GM21447 (cell line): Measurements from ENCODE around the gene TOM1L1.

Experiments
- ATAC-seq: cut with Tn5 transposase; IDR thresholded peaks from one replicate; pipeline ENCODE4 v1.9.1; 2021; ENCODE audit not compliant: unreplicated experiment

The TOM1L1 gene

GRCh38 chr17:54898576-54898975 lies 2.1 kb upstream of the TOM1L1 start:
- no peak for ATAC-seq

DNA sequence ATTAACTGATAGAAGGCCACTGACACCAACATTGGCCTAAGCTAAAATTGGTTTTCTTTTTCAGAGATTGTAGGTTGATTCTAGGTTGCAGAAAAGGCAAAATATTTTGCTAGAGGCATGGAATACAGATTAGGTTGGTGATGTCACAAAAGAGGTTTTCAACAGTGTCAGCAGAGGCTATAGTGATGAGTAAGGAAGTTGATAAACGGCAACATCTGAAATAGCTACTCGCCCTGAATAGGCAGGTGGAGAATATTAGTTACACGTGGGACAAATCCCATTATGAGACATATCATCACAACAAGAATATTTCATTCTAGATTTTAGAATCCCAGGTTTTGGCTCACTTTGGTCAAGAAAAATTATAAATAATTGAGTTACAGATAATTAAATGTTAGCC lies 1.5 kb upstream of the TOM1L1 start:
- ATAC-seq, result no peak

DNA sequence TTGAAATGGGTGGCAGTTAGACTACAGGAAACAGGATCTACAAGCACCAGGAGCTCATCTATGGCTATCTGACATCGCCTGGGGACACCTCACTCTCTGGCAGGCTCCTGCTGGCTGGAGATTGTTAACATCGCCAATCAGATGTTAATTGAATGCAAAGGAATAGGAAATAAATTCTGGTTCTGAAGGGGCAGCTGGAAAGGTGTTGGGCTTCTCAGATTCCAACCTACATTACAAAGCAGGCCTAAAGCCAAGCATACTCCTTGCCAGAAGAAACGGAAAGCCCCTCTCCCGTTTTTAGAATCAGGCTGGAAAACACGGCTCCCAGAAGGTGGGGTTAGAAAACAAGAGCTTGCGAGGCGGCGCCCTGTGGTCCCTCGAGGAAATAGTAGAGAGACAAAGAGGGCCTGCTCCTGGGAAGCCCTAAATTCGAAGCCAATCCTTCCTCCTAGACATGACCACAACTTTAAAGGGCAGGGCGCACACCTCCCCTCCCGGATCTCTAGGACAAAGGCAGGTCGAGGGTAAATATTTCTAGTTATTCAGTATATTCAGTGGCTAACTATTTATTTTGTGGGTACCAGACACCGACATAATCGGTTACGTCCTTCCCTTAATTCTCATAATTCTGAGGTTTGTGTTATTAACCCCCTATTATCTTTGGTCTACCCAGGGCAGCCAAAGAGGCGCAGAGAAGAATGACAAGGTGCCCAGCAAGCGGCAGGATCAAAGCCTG lies 763 bp upstream of the TOM1L1 start:
- ATAC-seq, result no peak

DNA sequence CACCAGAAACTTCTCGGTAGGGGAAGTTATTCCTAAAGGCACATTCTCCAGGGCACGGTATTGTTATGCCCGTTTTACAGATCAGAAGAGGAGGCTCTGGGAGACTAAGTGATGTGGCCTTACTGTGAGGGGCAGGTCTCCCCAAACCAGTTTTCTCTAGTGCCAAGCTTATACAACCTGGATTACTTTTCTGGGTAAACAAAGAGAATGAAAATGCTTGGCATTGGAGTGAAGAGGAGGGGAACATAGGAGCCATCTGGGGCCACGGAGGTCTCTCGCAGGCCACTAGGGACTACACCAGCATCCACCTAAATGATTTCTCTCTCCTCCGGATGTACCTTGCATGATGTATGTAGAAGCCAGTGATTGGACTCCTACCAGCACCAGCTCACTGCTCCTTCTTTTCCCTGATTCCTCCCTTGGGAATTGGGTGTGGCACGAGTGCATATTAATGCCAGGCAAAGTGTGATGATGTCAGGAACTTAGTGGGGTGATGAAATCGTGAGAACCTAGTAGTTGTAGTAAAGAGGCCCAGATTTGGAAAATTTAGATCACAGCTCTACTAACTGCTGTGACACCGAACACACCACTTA lies 674 bp downstream of the TOM1L1 start:
- no peak for ATAC-seq

- ATAC-seq, result no peak
Measured at GRCh38 chr17:54902017-54902416, 1.4 kb downstream of the TOM1L1 start.

DNA sequence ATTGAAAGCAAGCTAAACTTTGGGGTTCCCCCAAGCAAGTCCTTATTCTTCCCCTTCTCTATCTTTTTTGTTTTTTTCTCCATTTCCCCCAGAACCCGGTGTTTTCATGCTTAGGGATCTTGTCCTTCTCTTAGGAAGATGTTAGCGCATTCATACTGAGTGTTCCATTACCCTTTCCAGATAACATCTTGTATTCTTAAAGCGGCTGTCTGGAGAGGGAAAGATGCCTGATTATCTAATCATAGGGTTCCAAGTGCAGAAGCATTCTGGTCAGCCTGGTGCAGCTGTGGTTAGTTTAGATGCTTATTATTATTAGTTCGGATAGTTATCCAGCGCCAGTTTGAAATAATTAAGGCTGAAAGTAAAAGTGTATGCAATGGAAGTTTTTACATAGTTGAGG lies 2.0 kb downstream of the TOM1L1 start:
- no peak for ATAC-seq

GRCh38 chr17:54903375-54903774 lies 2.7 kb downstream of the TOM1L1 start:
- ATAC-seq, result no peak

DNA sequence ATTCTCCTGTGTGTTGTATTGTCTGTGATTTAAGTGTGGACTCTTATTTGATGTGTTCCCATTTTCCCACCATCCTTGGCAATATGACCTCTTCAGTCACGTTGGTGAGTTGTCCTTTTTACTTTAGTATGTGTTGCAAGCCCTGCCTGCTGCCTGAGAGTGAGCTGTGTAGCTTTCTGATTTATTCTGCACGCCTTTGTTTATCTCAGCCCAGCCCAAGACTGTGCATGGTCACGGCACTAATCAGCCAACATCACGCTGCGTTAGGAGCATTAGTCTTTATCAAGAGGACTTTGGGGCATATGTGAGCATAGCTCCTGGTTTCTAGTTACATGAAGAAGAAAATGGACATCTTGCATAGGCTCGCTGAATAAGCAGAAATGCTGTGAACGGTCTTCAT lies 6.0 kb downstream of the TOM1L1 start:
- no peak for ATAC-seq

GRCh38 chr17:54907376-54907775 lies 6.7 kb downstream of the TOM1L1 start:
- ATAC-seq, result no peak

- ATAC-seq, result no peak
Measured at GRCh38 chr17:54909766-54910165, 9.1 kb downstream of the TOM1L1 start.

GRCh38 chr17:54916721-54917120 lies 16.1 kb downstream of the TOM1L1 start:
- no peak for ATAC-seq

- no peak for ATAC-seq
Measured at GRCh38 chr17:54919425-54919824, 18.8 kb downstream of the TOM1L1 start.

DNA sequence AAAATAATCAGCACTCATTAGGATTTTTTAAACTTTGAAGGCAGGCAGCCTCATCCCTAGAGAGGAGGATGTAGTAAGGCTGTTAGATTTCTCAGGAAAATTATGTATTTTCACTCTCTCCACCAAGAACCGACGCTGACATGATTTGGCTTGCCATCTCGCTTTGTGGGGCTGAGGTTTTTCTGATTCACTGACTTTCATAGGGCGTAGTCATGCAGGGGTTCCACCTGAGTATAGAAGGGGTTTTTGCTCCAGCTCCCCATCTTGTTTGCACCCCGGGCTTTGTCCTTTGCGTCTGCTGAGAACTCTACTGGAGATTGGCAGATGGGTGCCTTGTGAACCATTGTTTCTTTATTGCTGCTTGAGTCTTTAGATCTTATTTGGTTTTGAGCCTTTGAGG lies 20.2 kb downstream of the TOM1L1 start:
- ATAC-seq, result no peak

DNA sequence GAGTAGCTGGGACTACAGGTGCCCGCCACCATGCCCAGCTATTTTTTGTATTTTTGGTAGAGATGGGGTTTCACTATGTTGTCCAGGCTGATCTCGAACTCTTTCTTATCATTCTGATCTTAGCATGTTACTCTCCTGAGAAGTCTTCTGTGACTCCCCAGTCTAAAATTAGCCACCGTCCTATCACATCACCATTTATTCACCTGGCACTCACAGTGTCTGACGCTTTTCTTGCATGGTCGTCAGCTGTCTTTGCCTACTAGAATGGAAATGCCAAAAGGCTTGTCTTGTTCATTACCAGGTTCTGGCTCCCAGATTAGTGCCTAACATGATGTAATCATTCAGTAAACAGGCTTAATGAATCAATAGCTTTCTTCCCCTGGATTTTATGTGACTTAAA lies 23.8 kb downstream of the TOM1L1 start:
- ATAC-seq, result no peak

DNA sequence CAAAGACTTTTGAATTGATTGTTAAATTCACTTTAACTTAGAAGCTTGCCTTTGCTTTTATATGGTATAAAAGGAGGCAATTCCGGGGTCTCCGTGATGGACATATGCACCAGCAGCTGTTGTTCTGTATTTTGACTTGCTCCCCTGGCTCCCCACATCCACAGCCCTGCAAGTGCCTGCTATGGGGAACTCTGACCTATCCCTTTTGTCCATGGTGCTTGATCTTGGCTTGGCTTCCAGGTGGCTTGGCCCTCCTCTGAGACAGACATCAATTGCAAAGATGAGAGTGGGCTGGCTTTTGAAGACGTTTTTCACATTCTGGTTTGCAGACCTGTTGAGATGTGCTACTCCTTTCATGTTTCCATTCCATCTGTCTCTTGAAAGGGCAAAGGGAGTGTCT lies 26.9 kb downstream of the TOM1L1 start:
- no peak for ATAC-seq

- no peak for ATAC-seq
Measured at GRCh38 chr17:54932711-54933110, 32.1 kb downstream of the TOM1L1 start.

DNA sequence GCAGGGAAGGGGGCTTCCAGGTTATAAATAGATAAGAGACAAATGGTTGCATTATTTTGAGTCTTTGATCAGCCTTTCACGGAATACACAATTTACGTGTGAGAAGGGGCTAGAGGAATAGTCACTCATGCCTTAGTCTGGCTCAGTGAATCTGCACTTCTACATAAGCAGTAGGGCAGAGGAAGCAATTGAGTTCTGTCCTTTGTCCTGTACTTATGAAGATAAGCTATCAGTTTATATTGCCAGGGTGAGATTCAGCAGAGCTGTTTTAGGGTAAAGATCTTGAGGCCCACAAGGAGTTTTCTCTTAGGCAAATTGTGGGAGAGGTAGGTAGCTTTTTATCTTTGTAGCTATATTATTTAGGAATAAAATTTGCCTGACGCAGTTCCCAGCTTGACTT lies 33.3 kb downstream of the TOM1L1 start:
- ATAC-seq, result no peak

- ATAC-seq, result no peak
Measured at GRCh38 chr17:54935471-54935870, 34.8 kb downstream of the TOM1L1 start.

- ATAC-seq, result no peak
Measured at GRCh38 chr17:54937018-54937417, 36.4 kb downstream of the TOM1L1 start.

DNA sequence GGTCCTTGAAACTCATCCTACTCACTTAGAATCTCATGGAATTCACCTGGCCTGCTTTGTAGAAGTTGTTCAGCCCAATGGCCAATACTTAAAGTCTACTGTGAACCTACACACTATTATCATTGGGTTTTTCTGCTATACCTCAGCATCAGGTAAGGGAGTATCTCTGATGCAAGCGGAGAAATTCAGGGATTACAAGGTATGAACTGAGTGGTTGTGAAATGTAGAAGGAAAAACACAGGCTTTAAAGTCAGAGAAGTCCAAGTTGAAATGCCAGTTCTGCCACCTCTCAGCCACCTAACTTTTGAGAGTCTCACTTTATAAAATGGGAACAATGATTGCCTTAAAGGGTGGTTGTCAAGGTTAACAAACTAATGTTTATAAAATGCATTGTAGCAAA lies 36.8 kb downstream of the TOM1L1 start:
- no peak for ATAC-seq

DNA sequence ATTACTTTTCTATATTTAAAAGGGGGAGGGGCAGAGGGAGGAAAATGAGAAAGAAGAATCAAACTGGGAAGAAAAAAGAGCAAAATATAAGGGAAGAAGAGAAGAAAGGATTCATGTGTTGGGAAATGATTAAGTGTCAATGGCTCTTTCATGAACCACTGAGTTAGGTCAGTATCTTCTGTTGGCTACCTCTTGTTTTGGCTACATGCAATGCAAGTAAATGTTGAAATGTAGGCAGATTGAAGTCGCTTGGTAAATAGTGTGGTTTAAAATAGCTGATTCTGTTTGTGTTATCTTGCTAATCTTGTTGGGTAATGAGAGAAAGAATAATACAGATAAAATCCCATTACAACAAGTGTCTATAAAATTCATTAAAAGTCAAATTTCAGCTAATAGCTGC lies 40.6 kb downstream of the TOM1L1 start:
- no peak for ATAC-seq

- ATAC-seq, result no peak
Measured at GRCh38 chr17:54944796-54945195, 44.1 kb downstream of the TOM1L1 start.

DNA sequence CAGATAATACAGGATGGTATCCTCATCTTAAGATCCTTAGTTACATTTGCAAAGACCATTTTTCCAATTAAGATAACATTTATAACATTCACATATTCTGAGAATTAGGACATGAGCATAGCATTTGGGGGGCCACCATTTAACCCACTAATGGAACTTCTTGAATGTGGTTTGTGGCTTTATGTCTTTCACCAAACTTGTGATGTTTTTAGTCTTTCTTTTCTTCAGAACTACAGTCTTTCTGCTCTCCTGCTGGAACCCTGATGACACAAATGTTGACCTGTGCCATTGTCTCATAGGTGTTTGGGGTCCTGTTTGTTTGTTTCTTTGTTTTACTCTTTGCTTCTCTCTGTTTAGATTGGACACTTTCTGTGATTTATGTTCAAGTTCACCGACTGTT lies 44.6 kb downstream of the TOM1L1 start:
- ATAC-seq, result no peak
